H1 (cell line): Measurements from ENCODE around the gene AGGF1. TPM values are rescaled to one million over a fixed set of nuclear protein-coding genes. Genes with fewer than 3 reads are reported as not detected.
A peak's percentile ranks its signal among the peaks of the same experiment; 100 is the strongest.

Experiments used
- CTCF ChIA-PET: fragments of 300-600 bp; sonication (Branson Sonifier 250); formaldehyde crosslinking; loops from one replicate; lab custom pipeline; 2021; ENCODE audit not compliant: partially characterized antibody; lab: Charles Lee
- POLR2A ChIA-PET: fragments of 300-600 bp; sonication (Branson Sonifier 250); formaldehyde crosslinking; loops from one replicate; lab custom pipeline; 2021; ENCODE audit warnings: inconsistent platforms; ENCODE audit not compliant: partially characterized antibody; lab: Charles Lee
- DNase-seq, 2 experiments: peaks; one replicate each; pipeline versions ENCODE4 v3.0.0 to v3.0.0-alpha.2; 2010 to 2022; ENCODE audit warnings: low spot score in 2 of 2, low read depth in 1 of 2, mixed read lengths in 1 of 2
- FAIRE-seq: peaks from 2 replicates; lab custom pipeline; 2011; peaks lifted over from hg19 to GRCh38; lab: Jason Lieb, UNC
- H2AFZ ChIP-seq: 2 replicates; pipeline ENCODE4 v1.8.1; 2012; ENCODE audit warnings: low read length, inconsistent platforms
- H2AK5ac ChIP-seq: 2 replicates; pipeline ENCODE4 v1.6.1; 2013; ENCODE audit warnings: low read depth, low read length
- H2BK120ac ChIP-seq: replicated peaks from 2 replicates; pipeline ENCODE3; 2013; ENCODE audit warnings: low read depth, low read length, inconsistent platforms
- H2BK12ac ChIP-seq: 2 replicates; pipeline ENCODE4 v1.6.1; 2013; ENCODE audit warnings: low read depth, low read length
- H2BK15ac ChIP-seq: 2 replicates; pipeline ENCODE4 v1.6.1; 2013; ENCODE audit warnings: low read length
- H2BK20ac ChIP-seq: 2 replicates; pipeline ENCODE4 v1.6.1; 2013; ENCODE audit warnings: low read length
- H2BK5ac ChIP-seq: 2 replicates; pipeline ENCODE4 v1.6.1; 2013; ENCODE audit warnings: low read depth, low read length
- H3K14ac ChIP-seq: 2 replicates; pipeline ENCODE4 v1.6.1; 2013; ENCODE audit warnings: inconsistent platforms; ENCODE audit not compliant: insufficient read length
- H3K18ac ChIP-seq: 2 replicates; pipeline ENCODE4 v1.6.1; 2013; ENCODE audit warnings: low read length; ENCODE audit errors: extremely low read depth
- H3K23ac ChIP-seq: 2 replicates; pipeline ENCODE4 v1.6.1; 2013; ENCODE audit warnings: inconsistent platforms; ENCODE audit not compliant: insufficient read length
- H3K23me2 ChIP-seq: 2 replicates; pipeline ENCODE4 v1.6.1; 2013; ENCODE audit warnings: low read depth, low read length
- H3K27ac ChIP-seq: 2 replicates; pipeline ENCODE4 v1.6.1; 2011; ENCODE audit warnings: low read depth, low read length, inconsistent platforms
- H3K27me3 ChIP-seq, 4 experiments: replicated peaks in 1 of 4; 1 replicate in 1 of 4; 2 replicates in 3 of 4; pipeline versions ENCODE4 v1.6.1 to v1.8.1; 2011 to 2013; ENCODE audit warnings: low read length in 3 of 4, mild to moderate bottlenecking in 3 of 4, inconsistent platforms in 2 of 4, mixed read lengths in 2 of 4, moderate library complexity in 1 of 4; ENCODE audit not compliant: control insufficient read depth in 3 of 4, insufficient read depth in 3 of 4; ENCODE audit errors: extremely low read depth in 1 of 4
- H3K36me3 ChIP-seq, 4 experiments: 2 replicates each; pipeline versions ENCODE4 v1.6.1 to v1.8.1; 2011 to 2013; ENCODE audit warnings: mild to moderate bottlenecking in 4 of 4, low read length in 3 of 4, moderate library complexity in 2 of 4, control low read depth in 1 of 4, inconsistent platforms in 1 of 4; ENCODE audit not compliant: insufficient read depth in 4 of 4, control insufficient read depth in 2 of 4
- H3K4ac ChIP-seq: replicated peaks from 2 replicates; pipeline ENCODE3; 2013; ENCODE audit warnings: low read length, low read depth, mixed read lengths, inconsistent platforms; ENCODE audit not compliant: insufficient read length
- H3K4me1 ChIP-seq, 4 experiments: replicated peaks in 1 of 4; 1 replicate in 1 of 4; 2 replicates in 3 of 4; pipeline versions ENCODE4 v1.6.1 to v1.8.1; 2011 to 2013; ENCODE audit warnings: low read length in 3 of 4, inconsistent platforms in 2 of 4, mixed read lengths in 1 of 4; ENCODE audit not compliant: insufficient read depth in 4 of 4, control insufficient read depth in 3 of 4
- H3K4me2 ChIP-seq, 2 experiments: 2 replicates each; pipeline versions ENCODE4 v1.6.1 to v1.8.1; 2011 to 2013; ENCODE audit warnings: low read depth in 2 of 2, low read length in 2 of 2, control low read depth in 1 of 2, inconsistent platforms in 1 of 2, mild to moderate bottlenecking in 1 of 2; ENCODE audit not compliant: insufficient read depth in 1 of 2
- H3K4me3 ChIP-seq, 4 experiments: fragments of 200-600, 300-600 bp in 1 of 4; sonication (generic), shearing (Covaris generic), sonication (Bioruptor Twin) in 1 of 4; 2 replicates each; pipeline versions ENCODE4 v1.5.1 to v1.8.1; 2011 to 2016; ENCODE audit warnings: low read length in 4 of 4, low read depth in 3 of 4, control low read depth in 2 of 4, inconsistent platforms in 2 of 4, mild to moderate bottlenecking in 2 of 4, mixed read lengths in 1 of 4, moderate library complexity in 1 of 4; ENCODE audit not compliant: insufficient read depth in 2 of 4; ENCODE audit errors: extremely low read depth in 1 of 4
- H3K56ac ChIP-seq: replicated peaks from 2 replicates; pipeline ENCODE3; 2013; ENCODE audit warnings: low read depth, mild to moderate bottlenecking, mixed read lengths, low read length, inconsistent platforms; ENCODE audit not compliant: insufficient read length
- H3K79me1 ChIP-seq: 2 replicates; pipeline ENCODE4 v1.6.1; 2013; ENCODE audit warnings: low read depth, low read length, control low read depth
- H3K79me2 ChIP-seq, 2 experiments: 2 replicates each; pipeline versions ENCODE4 v1.6.1 to v1.8.1; 2012 to 2013; ENCODE audit warnings: low read length in 2 of 2, mild to moderate bottlenecking in 2 of 2, inconsistent platforms in 1 of 2; ENCODE audit not compliant: insufficient read depth in 2 of 2, control insufficient read depth in 1 of 2
- H3K9ac ChIP-seq, 4 experiments: replicated peaks in 1 of 4; 1 replicate in 1 of 4; 2 replicates in 3 of 4; pipeline versions ENCODE4 v1.6.1 to v1.8.1; 2011 to 2013; ENCODE audit warnings: low read depth in 3 of 4, low read length in 3 of 4, control low read depth in 2 of 4, mild to moderate bottlenecking in 2 of 4, moderate library complexity in 2 of 4, inconsistent platforms in 1 of 4; ENCODE audit errors: extremely low read depth in 1 of 4
- H3K9me3 ChIP-seq, 2 experiments: 2 replicates each; pipeline versions ENCODE4 v1.6.1 to v1.8.1; 2012 to 2013; ENCODE audit warnings: mild to moderate bottlenecking in 2 of 2, moderate library complexity in 2 of 2, control low read depth in 1 of 2, inconsistent platforms in 1 of 2, low read depth in 1 of 2, low read length in 1 of 2, mixed read lengths in 1 of 2; ENCODE audit not compliant: insufficient read depth in 2 of 2
- H4K20me1 ChIP-seq, 2 experiments: replicated peaks in 1 of 2; 2 replicates each; pipeline versions ENCODE3 to v1.8.1; 2011 to 2013; ENCODE audit warnings: inconsistent platforms in 2 of 2, low read length in 2 of 2, mild to moderate bottlenecking in 1 of 2; ENCODE audit not compliant: insufficient read depth in 2 of 2, control insufficient read depth in 1 of 2
- H4K5ac ChIP-seq: 2 replicates; pipeline ENCODE4 v1.6.1; 2013; ENCODE audit warnings: low read length, low read depth, mixed read lengths, inconsistent platforms; ENCODE audit not compliant: insufficient read length
- H4K8ac ChIP-seq: 2 replicates; pipeline ENCODE4 v1.8.0; 2013; ENCODE audit warnings: mild to moderate bottlenecking, moderate library complexity, low read length, inconsistent platforms; ENCODE audit not compliant: insufficient read depth; ENCODE audit errors: extremely low read depth
- H4K91ac ChIP-seq: replicated peaks from 2 replicates; pipeline ENCODE3; 2013; ENCODE audit warnings: low read length, mixed read lengths, inconsistent platforms; ENCODE audit not compliant: insufficient read length
- BCL11A ChIP-seq, 2 experiments: IDR thresholded peaks; one replicate each; pipeline ENCODE4 v1.6.1; 2011; ENCODE audit warnings: low read depth in 2 of 2, low read length in 2 of 2, mild to moderate bottlenecking in 2 of 2
- CHD1 ChIP-seq: IDR thresholded peaks from 2 replicates; pipeline ENCODE4 v1.6.1; 2012; ENCODE audit warnings: low read depth, low read length, improper control_type of control experiment
- GTF2F1 ChIP-seq: IDR thresholded peaks from 2 replicates; pipeline ENCODE4 v1.6.1; 2012; ENCODE audit warnings: low read depth, low read length, improper control_type of control experiment, borderline replicate concordance
- HDAC2 ChIP-seq, 2 experiments: fragments of 300-600 bp in 1 of 2; sonication (generic) in 1 of 2; IDR thresholded peaks; 2 replicates each; pipeline ENCODE4 v1.6.1; 2011 to 2012; ENCODE audit warnings: low read depth in 2 of 2, low read length in 2 of 2, mild to moderate bottlenecking in 2 of 2, moderate library complexity in 2 of 2, borderline replicate concordance in 1 of 2, inconsistent platforms in 1 of 2
- KDM5A ChIP-seq: fragments of 200-600 bp; IDR thresholded peaks from 2 replicates; pipeline ENCODE4 v1.7.1; 2012; ENCODE audit warnings: mild to moderate bottlenecking, low read length, inconsistent platforms, mixed read lengths
- POLR2AphosphoS5 ChIP-seq: IDR thresholded peaks from 2 replicates; pipeline ENCODE4 v1.6.1; 2011; ENCODE audit warnings: low read depth, low read length
- WGBS, 2 experiments: shearing (Covaris generic) in 1 of 2; methylation state at CpG; one replicate each; pipeline versions ENCODE4 v1.1.6 to v1.1.7; 2013 to 2015; ENCODE audit warnings: low lambda C conversion rate in 2 of 2, mixed read lengths in 2 of 2, inconsistent platforms in 1 of 2, low coverage in 1 of 2, missing lambda C conversion rate in 1 of 2; ENCODE audit not compliant: insufficient replicate concordance in 2 of 2, insufficient coverage in 1 of 2, insufficient read length in 1 of 2; ENCODE audit errors: extremely low coverage in 1 of 2, missing lambda C conversion rate in 1 of 2; 5-methylcytosine and 5-hydroxymethylcytosine counted together
- long read RNA-seq, 2 experiments: library from RNA in 1 of 2; library from capped mRNA in 1 of 2; stranded (forward); transcript quantifications; one replicate each; pipeline ENCODE4 v2.0.0, GENCODE V29; 2021; ENCODE audit warnings: inconsistent platforms in 1 of 2
- polyA minus RNA-seq, 3 experiments: library from RNA; depleted of rRNA, polyadenylated mRNA; stranded (reverse); fragments of >200 nt; gene quantifications; 1 replicate in 2 of 3; 2 replicates in 1 of 3; pipeline ENCODE4 v1.2.3, GENCODE V29; 2011
- polyA plus RNA-seq, 7 experiments: library from polyadenylated mRNA; depleted of rRNA in 3 of 7; stranded (reverse) in 5 of 7; unstranded in 2 of 7; fragments of >200 nt in 5 of 7; fragments of 200-250 nt in 2 of 7; gene quantifications; 1 replicate in 5 of 7; 2 replicates in 1 of 7; 4 replicates in 1 of 7; pipeline versions ENCODE4 v1.2.1 to v1.2.3, GENCODE V29; 2011 to 2013; ENCODE audit warnings: missing spikeins in 2 of 7, mixed read lengths in 2 of 7
- total RNA-seq: library from RNA; stranded (reverse); fragmentation: NEBNext Ultra II Directional; extraction: Animal tissue kit (Norgen Biotek cat#: 25700); gene quantifications from 2 replicates; pipeline ENCODE4 v1.2.1, GENCODE V29; 2021

The AGGF1 gene
- 18.7 and 19.0 TPM in 2 replicates for total RNA-seq
- polyA plus RNA-seq (2011; rRNA removed): 7.1 and 7.3 TPM in 2 replicates
- 9.2 TPM for polyA plus RNA-seq (2011; cell fraction: cytosol; rRNA removed)
- 13.1 TPM for polyA plus RNA-seq (2011; cell fraction: nucleus; rRNA removed)
- polyA plus RNA-seq (2012, experiment 1 of 2): 7.2 to 10.5 TPM (median 8.0 TPM) in 4 replicates
- polyA plus RNA-seq (2012, experiment 2 of 2): 0.67 TPM
- 18.6 TPM for polyA plus RNA-seq (2013, experiment 1 of 2)
- 17.0 TPM for polyA plus RNA-seq (2013, experiment 2 of 2)
- polyA minus RNA-seq (2011; rRNA and poly(A)+ RNA removed): 4.3 and 5.4 TPM in 2 replicates
- 11.8 TPM for polyA minus RNA-seq (2011; cell fraction: cytosol; rRNA and poly(A)+ RNA removed)
- 24.8 TPM for polyA minus RNA-seq (2011; cell fraction: nucleus; rRNA and poly(A)+ RNA removed)
- long read RNA-seq, experiment 1, full-length matches to known transcripts: 5 of 18 reads
- long read RNA-seq, experiment 1, partial matches to known transcripts: 9 of 18 reads
- long read RNA-seq, experiment 1, other reads (novel, unspliced or antisense): 4 of 18 reads
- long read RNA-seq, experiment 2, partial matches to known transcripts: 1 of 2 reads
- long read RNA-seq, experiment 2, other reads (novel, unspliced or antisense): 1 of 2 reads

GRCh38 chr5:77030097-77031071 is at the start of gene AGGF1:
AGGF1 (plus strand) TSS chr5:77030404; CDS start chr5:77030767, 363 bp downstream.
- Histone ChIP-seq H2BK5ac (0 out of 2 replicates have a peak within 1 kb of the TSS, but pooled peaks have one; percentile 27), H3K36me3 (peaks cover 0 to 4% (median 2%) of the 10 kb centered on the region in 4 experiments; a peak in 2 of 8 replicates), H3K27me3 (peaks cover 0 to 7% (median 3%) of the 10 kb centered on the region in 4 experiments; a peak in 4 of 7 replicates), H2BK20ac (no peak within 1 kb of the TSS), H4K91ac (peak within 1 kb of the TSS; percentile 82), H3K9me3 (peaks cover 17 to 18% of the 10 kb centered on the region in 2 experiments), H3K18ac (peak within 1 kb of the TSS; percentile 63; the same call in 1 of the 2 replicates), H2BK120ac (no peak within 1 kb of the TSS), H3K79me2 (no peaks in the 10 kb centered on the region), H2BK12ac (peak within 1 kb of the TSS; percentile 88; the same call in 1 of the 2 replicates), H3K56ac (peak within 1 kb of the TSS; percentile 63), H4K20me1 (peaks cover 2 to 4% of the 10 kb centered on the region in 2 experiments), H4K8ac (peak within 1 kb of the TSS; percentile 94), H3K23me2 (peaks cover 5% of the 10 kb centered on the region; the same call in 1 of the 2 replicates), H3K4me2 (peak within 1 kb of the TSS; percentile 66 to 84), H4K5ac (peak within 1 kb of the TSS; percentile 55), H3K79me1 (no peaks in the 10 kb centered on the region; the same call in 1 of the 2 replicates), H3K4me1 (peaks cover 0 to 7% (median 0%) of the 10 kb centered on the region in 4 experiments; a peak in 1 of 7 replicates), H2BK15ac (no peak within 1 kb of the TSS), H3K4ac (peak within 1 kb of the TSS; percentile 66), H2AFZ (peak within 1 kb of the TSS; percentile 63), H3K14ac (no peak within 1 kb of the TSS), H2AK5ac (no peak within 1 kb of the TSS), H3K27ac (peak within 1 kb of the TSS; percentile 48; the same call in 1 of the 2 replicates), H3K4me3 (peak within 1 kb of the TSS; percentile 63 to 82 (median 70)), H3K9ac (peak within 1 kb of the TSS; percentile 37 to 84 (median 72)), H3K23ac (no peak within 1 kb of the TSS)
- WGBS, 2 experiments: 4% methylated on average over 82 of the region's 82 CpGs; no CpG with 5 or more reads in 1 of the 2 experiments
- CTCF ChIA-PET: interaction anchor here (0.5 to 1.9 kb wide), 7 partner anchors 47 to 569 kb away, joined by 3 to 6 read pairs (median 4); no protein-coding TSS in a partner anchor
- POLR2A ChIA-PET: interaction anchor here (0.8 to 1.9 kb wide), 10 partner anchors 12 to 226 kb away, joined by 3 to 17 read pairs (median 4); partner anchors contain the start of gene ZBED3
- FAIRE-seq (peak; percentile 65), DNase-seq (peak; percentile 79 to 85)
- TF ChIP-seq GTF2F1 (no peak; the same call in 1 of the 2 replicates), BCL11A (IDR thresholded peaks at IDR 0.05; ENCODE audit: low read depth in 2 of 2, low read length in 2 of 2) (no peak), CHD1 (no peak), HDAC2 (IDR thresholded peaks at IDR 0.05; ENCODE audit: borderline replicate concordance in 1 of 2, low read depth in 2 of 2, low read length in 2 of 2) (peak in 1 of 2 experiments; percentile 79; a peak in 1 of 4 replicates), KDM5A (no peak), POLR2AphosphoS5 (peak; percentile 18; the same call in 1 of the 2 replicates)
